A549 (cell line): Measurements from ENCODE around the gene DTHD1.

Source experiments
- BHLHE40 ChIP-seq: IDR thresholded peaks from 2 replicates; pipeline ENCODE4 v1.6.1; 2012; ENCODE audit warnings: low read depth, low read length, inconsistent platforms
- CHD4 ChIP-seq: fragments of 200-600 bp; sonication (generic); IDR thresholded peaks from 2 replicates; pipeline ENCODE4 v1.6.1; 2016; ENCODE audit warnings: antibody characterized with exemption, mild to moderate bottlenecking, borderline replicate concordance
- EHMT2 ChIP-seq: fragments of 200-600 bp; sonication (generic); IDR thresholded peaks from 2 replicates; pipeline ENCODE4 v1.6.1; 2016; ENCODE audit warnings: antibody characterized with exemption, low read depth, mild to moderate bottlenecking, moderate library complexity
- JUN ChIP-seq, 2 experiments: fragments of >200 bp; sonication (Bioruptor Twin); formaldehyde crosslinking; IDR thresholded peaks; 2 replicates in 1 of 2; 3 replicates in 1 of 2; pipeline ENCODE4 v1.6.1; 2016 to 2017
- MAZ ChIP-seq: fragments of 150-350 bp; IDR thresholded peaks from 2 replicates; pipeline ENCODE4 v1.6.1; 2014; ENCODE audit warnings: antibody characterized with exemption, low read depth, low read length, borderline replicate concordance
- POLR2A ChIP-seq: IDR thresholded peaks from 2 replicates; pipeline ENCODE4 v1.6.1; 2012; ENCODE audit warnings: mild to moderate bottlenecking, low read length
- RAD21 ChIP-seq, 2 experiments: fragments of >200 bp in 1 of 2; sonication (Bioruptor Twin) in 1 of 2; formaldehyde crosslinking in 1 of 2; IDR thresholded peaks in 1 of 2; conservative IDR thresholded peaks in 1 of 2; 2 replicates in 1 of 2; 3 replicates in 1 of 2; pipeline ENCODE4 v1.6.1; 2012 to 2018; ENCODE audit warnings: inconsistent platforms in 1 of 2
- TP53 ChIP-seq: fragments of 250-450 bp; sonication (Bioruptor Pico); IDR thresholded peaks from 2 replicates; pipeline ENCODE4 v1.5.0; 2021; ENCODE audit warnings: mild to moderate bottlenecking, moderate library complexity
- TF ChIP-seq, protein P1 (sequence below): fragments of >200 bp; sonication (Bioruptor Twin); formaldehyde crosslinking; IDR thresholded peaks from 3 replicates; pipeline ENCODE4 v1.5.1; 2016
- TF ChIP-seq, protein P2 (sequence below): fragments of 450-650 bp; IDR thresholded peaks from 2 replicates; pipeline ENCODE4 v1.6.1; 2014; ENCODE audit warnings: antibody characterized with exemption
- TF ChIP-seq, protein P3 (sequence below): IDR thresholded peaks from 2 replicates; pipeline ENCODE4 v1.6.1; 2012; ENCODE audit warnings: low read depth, borderline replicate concordance
- TF ChIP-seq, protein P4 (sequence below): fragments of 250-450 bp; sonication (Bioruptor Pico); IDR thresholded peaks from 2 replicates; pipeline ENCODE4 v1.5.0; 2021; ENCODE audit warnings: mild to moderate bottlenecking, moderate library complexity, borderline replicate concordance
- TF ChIP-seq, protein P5 (sequence below): IDR thresholded peaks from 2 replicates; pipeline ENCODE4 v1.6.1; 2012

DNA sequence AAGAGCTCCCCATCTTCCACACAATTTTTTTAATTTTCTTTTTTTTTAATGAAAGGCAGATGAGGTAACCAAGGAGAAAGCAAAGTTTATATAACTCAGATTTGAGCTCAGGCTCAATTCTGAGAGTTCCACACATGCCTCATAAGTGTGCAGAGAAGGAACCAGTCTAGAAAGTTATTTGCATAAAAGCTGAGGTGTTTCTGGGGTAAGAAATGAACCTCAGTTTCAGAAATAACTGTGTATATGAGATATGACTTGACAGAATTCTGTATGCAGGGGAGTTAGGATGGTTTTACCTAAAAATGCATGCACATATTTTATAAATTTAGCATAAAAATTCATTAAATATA, 51.3 kb downstream of the DTHD1 start:
- TF ChIP-seq RAD21 (conservative IDR thresholded peaks at IDR 0.05 in 1 of 2, IDR thresholded peaks at IDR 0.05 in 1 of 2) (no peak), EHMT2 (no peak), CHD4 (no peak), POLR2A (no peak), TP53 (CRISPR knock-in tag) (no peak), MAZ (no peak), BHLHE40 (no peak), JUN (IDR thresholded peaks at IDR 0.05) (no peak)
- TF ChIP-seq, protein P1, sequence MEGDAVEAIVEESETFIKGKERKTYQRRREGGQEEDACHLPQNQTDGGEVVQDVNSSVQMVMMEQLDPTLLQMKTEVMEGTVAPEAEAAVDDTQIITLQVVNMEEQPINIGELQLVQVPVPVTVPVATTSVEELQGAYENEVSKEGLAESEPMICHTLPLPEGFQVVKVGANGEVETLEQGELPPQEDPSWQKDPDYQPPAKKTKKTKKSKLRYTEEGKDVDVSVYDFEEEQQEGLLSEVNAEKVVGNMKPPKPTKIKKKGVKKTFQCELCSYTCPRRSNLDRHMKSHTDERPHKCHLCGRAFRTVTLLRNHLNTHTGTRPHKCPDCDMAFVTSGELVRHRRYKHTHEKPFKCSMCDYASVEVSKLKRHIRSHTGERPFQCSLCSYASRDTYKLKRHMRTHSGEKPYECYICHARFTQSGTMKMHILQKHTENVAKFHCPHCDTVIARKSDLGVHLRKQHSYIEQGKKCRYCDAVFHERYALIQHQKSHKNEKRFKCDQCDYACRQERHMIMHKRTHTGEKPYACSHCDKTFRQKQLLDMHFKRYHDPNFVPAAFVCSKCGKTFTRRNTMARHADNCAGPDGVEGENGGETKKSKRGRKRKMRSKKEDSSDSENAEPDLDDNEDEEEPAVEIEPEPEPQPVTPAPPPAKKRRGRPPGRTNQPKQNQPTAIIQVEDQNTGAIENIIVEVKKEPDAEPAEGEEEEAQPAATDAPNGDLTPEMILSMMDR, result no peak
- TF ChIP-seq, protein P2, sequence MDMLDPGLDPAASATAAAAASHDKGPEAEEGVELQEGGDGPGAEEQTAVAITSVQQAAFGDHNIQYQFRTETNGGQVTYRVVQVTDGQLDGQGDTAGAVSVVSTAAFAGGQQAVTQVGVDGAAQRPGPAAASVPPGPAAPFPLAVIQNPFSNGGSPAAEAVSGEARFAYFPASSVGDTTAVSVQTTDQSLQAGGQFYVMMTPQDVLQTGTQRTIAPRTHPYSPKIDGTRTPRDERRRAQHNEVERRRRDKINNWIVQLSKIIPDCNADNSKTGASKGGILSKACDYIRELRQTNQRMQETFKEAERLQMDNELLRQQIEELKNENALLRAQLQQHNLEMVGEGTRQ, result no peak
- TF ChIP-seq, protein P3, sequence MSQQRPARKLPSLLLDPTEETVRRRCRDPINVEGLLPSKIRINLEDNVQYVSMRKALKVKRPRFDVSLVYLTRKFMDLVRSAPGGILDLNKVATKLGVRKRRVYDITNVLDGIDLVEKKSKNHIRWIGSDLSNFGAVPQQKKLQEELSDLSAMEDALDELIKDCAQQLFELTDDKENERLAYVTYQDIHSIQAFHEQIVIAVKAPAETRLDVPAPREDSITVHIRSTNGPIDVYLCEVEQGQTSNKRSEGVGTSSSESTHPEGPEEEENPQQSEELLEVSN, result no peak
- TF ChIP-seq, protein P4, sequence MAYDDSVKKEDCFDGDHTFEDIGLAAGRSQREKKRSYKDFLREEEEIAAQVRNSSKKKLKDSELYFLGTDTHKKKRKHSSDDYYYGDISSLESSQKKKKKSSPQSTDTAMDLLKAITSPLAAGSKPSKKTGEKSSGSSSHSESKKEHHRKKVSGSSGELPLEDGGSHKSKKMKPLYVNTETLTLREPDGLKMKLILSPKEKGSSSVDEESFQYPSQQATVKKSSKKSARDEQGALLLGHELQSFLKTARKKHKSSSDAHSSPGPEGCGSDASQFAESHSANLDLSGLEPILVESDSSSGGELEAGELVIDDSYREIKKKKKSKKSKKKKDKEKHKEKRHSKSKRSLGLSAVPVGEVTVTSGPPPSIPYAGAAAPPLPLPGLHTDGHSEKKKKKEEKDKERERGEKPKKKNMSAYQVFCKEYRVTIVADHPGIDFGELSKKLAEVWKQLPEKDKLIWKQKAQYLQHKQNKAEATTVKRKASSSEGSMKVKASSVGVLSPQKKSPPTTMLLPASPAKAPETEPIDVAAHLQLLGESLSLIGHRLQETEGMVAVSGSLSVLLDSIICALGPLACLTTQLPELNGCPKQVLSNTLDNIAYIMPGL, result no peak
- TF ChIP-seq, protein P5, sequence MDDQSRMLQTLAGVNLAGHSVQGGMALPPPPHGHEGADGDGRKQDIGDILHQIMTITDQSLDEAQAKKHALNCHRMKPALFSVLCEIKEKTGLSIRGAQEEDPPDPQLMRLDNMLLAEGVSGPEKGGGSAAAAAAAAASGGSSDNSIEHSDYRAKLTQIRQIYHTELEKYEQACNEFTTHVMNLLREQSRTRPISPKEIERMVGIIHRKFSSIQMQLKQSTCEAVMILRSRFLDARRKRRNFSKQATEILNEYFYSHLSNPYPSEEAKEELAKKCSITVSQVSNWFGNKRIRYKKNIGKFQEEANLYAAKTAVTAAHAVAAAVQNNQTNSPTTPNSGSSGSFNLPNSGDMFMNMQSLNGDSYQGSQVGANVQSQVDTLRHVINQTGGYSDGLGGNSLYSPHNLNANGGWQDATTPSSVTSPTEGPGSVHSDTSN, result no peak
